Left renal cortex interstitium (tissue), 4 donors: ENCODE results near the gene CTNNA3. TPM values are rescaled to one million over a fixed set of nuclear protein-coding genes. Genes with fewer than 3 reads are reported as not detected.

Experiments
- DNase-seq, 4 donors: peaks; one replicate each; pipeline ENCODE4 v3.0.0-alpha.2; 2013; ENCODE audit warnings: low read depth in 4 of 4, low spot score in 2 of 4, missing footprints in 1 of 4
- polyA plus RNA-seq, 4 donors: library from polyadenylated mRNA; unstranded; fragments of 120-200 nt; gene quantifications; one replicate each; pipeline ENCODE4 v1.2.1, GENCODE V29; 2013; ENCODE audit not compliant: insufficient read length in 4 of 4

CTNNA3 gene
- polyA plus RNA-seq, 4 donors = 2.5 to 4.2 (median 2.6) TPM

- no peak for DNase-seq
Observed at GRCh38 chr10:66737241-66737640, 958.8 kb downstream of the CTNNA3 start.

DNA sequence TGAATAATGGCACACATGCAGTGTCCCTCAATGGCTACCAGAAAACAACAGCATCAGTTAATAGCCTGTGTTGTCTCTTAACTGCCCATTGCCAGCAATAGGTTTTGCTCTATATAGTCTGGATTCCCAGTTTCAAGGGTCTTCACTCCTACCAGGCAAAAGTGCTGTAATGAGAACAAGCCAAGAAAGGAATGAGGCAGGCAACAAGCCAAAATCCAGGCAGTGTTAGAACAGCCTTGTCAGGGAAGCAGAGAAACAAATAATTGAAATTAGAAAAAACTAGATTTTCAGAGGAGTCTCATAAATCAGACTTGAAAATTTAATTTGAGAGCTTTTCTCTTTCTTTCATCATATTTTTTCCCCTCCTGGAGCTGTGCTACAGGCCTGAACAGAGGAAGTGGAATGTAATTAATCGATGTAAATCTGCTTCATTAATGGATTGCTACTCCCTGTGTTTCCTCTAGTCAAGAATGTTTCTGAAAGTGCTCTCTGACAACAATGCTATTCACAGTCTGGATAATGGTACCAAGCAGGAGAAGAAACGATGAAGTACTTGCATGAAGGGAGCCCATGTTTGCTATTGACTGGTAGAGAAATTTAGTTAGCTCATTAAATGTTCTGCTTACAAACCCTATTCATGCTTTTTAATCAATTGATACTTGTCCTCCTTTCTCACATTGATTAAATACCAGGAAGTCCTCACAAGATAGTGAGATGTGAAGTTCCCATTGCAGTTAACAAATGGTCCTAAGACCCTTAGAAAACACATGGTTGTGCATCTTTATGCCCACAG, 972.2 kb downstream of the CTNNA3 start:
- DNase-seq = peak in 1 of 4 donors; percentile 6

- DNase-seq = no peak
Observed at GRCh38 chr10:66719483-66719882, 976.5 kb downstream of the CTNNA3 start.

GRCh38 chr10:66717231-66717981, 978.6 kb downstream of the CTNNA3 start:
- DNase-seq = peak; percentile 13 to 28 (median 22)

- DNase-seq = no peak
Observed at GRCh38 chr10:66714741-66715140, 981.3 kb downstream of the CTNNA3 start.

GRCh38 chr10:66713387-66713786, 982.6 kb downstream of the CTNNA3 start:
- DNase-seq = no peak

GRCh38 chr10:66698069-66698468, 997.9 kb downstream of the CTNNA3 start:
- DNase-seq = no peak

- DNase-seq = no peak
Observed at GRCh38 chr10:66695046-66695445, 1000.9 kb downstream of the CTNNA3 start.

DNA sequence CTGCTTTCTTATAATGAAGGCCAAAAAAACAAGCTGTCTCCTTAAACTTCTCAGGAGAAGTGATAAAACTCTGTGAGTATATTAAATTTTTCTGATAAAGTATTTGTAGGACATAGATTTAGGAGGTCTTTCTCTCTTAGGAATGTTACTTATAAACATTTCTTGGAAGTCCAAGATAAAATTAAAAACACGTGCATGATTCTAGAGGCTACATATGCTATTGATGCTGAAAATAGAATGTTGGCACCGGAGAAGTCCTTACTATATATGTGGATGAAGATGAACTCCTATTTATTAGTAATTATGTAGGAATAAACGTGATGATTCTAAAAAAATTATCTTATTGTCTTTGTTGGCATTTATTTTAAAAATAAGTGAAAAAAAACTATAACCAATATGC, 1011.4 kb downstream of the CTNNA3 start:
- DNase-seq = no peak

DNA sequence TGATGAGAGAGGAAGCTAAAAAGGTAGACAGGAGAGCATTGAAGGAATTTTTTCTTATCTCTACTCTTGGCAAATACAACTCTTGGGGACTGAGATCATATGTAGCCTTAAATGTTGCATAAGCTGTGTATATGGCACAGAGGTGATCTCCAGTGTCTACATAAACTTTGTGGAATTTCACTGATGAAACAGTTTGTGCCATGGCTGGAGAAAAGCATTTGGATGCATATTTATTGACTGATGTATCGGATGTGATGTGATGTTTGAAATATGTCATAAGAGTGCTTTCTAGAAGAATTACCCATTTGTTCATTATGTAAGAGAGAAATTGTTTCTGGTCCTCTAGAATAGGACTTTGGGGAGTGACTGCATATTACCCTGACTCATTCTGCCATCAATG, 1015.1 kb downstream of the CTNNA3 start:
- no peak for DNase-seq

DNA sequence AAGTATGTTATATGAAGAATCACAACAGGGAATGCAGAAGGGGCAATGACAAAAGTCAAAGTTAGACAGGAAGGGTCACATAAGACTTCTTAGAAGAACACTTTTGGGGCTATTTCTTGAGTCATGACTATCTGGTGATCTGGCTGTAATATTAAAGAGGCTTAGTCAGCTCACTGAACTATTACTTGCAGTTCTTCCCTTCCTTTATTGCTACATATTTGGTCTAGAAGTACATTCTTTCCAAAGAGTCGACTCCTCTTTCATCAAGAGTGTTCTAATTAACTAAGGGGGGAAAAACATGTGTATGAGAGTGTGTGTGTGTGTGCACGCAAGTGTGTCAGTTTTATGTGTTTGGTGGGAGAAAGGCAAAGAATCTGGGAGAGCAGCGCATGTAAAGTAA, 1017.5 kb downstream of the CTNNA3 start:
- DNase-seq = no peak

- no peak for DNase-seq
Observed at GRCh38 chr10:66673071-66673470, 1022.9 kb downstream of the CTNNA3 start.

DNA sequence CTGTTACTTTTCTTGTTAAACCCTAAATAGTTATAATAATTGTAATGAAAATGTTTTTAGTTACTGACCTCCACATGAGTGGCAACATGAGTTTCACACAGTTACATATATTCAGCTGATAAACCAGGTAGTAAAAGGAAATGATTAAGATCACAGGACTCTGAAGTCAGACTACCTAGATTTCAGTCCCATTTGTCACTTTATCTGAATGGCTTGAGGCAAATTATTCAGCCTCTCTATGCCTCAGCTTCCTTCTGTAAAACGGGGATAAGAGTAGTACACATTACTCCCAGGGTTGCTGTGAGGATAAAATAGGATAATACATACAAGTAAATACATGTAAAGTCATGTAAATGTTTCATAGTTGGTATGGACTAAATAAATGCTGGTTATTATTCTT, 1024.4 kb downstream of the CTNNA3 start:
- no peak for DNase-seq

GRCh38 chr10:66671064-66671463, 1024.9 kb downstream of the CTNNA3 start:
- DNase-seq = no peak

DNA sequence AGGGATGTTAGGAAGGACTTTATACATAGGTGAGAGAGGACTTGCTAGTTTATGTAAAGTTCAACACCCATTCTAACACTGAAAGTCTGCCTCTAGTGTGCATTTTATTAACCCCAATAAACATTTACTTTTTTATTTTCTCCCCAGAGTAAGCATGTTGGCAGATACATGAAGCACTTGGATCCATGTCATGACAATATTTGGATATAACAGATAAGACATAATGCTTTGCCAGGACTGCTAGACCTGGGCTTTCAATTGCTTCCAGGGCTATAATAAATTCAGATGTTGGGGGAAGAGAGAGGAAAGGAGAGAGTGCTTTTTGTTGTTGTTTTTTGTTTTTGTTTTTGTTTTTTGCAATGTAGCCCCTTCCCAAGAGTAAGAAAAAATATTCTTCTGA, 1039.5 kb downstream of the CTNNA3 start:
- DNase-seq = no peak

DNA sequence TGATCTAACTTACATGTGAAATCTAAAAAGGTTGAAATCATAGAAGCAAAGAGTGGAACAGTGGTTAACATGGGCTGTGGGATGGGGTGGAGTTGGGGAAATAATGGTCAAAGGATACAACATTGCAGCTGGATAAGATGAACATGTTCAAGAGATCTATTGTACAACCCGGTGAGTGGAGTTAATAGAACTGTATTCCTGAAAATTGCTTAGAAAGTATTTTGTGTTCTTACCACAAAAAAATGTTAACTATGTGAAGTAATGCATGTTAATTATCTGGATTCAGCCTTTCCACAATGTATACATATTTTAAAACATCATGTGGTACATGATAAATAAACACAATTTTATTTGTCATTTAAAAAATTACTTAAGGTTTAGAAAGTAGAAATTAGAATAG, 1041.1 kb downstream of the CTNNA3 start:
- no peak for DNase-seq

DNA sequence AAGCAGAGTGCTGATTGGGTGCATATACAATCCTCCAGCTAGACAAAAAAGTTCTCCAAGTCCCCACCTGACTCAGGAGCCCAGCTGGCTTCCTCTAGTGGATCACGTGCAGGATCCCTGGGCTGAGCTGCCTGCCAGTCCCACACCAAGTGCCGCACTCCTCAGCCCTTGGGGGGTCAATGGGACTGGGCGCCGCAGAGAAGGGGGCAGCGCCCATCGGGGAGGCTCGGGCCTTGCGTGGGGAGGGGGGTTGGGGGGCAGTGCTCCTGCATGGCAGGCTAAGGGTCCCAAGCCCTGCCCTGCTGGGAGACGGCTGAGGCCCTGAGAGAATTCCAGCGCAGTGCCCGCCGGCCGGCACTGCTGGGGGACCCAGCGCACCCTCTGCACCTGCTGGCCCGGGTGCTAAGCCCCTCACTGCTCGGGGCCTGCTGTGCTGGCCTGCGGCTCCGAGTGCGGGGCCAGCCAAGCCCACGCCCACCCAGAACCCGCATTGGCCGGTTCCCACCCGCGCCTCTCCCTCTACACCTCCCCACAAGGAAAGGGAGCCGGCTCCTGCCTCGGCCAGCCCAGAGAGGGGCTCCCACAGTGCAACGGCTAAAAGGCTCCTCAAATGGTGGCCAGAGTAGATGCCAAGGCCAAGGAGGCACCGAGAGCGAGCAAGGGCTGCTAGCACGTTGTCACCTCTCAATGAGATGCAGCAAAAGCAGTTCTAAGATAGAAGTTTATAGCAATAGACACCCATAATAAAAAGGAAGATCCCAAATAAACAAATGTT, 1044.5 kb downstream of the CTNNA3 start:
- no peak for DNase-seq

- DNase-seq = no peak
Observed at GRCh38 chr10:66649626-66650025, 1046.4 kb downstream of the CTNNA3 start.

GRCh38 chr10:66642217-66642616, 1053.8 kb downstream of the CTNNA3 start:
- DNase-seq = no peak

- DNase-seq = no peak
Observed at GRCh38 chr10:66639371-66639770, 1056.6 kb downstream of the CTNNA3 start.
